Neutrophil (primary cell): ENCODE results near the gene MYO1H.

Experiments
- H3K27ac ChIP-seq: fragments of 200-600 bp; sonication (generic); 2 replicates; pipeline ENCODE4 v1.5.1; 2016; ENCODE audit warnings: mild to moderate bottlenecking, moderate library complexity
- H3K27me3 ChIP-seq: fragments of 200-600 bp; sonication (generic); 2 replicates; pipeline ENCODE4 v1.6.0; 2016; ENCODE audit warnings: mild to moderate bottlenecking
- H3K36me3 ChIP-seq: fragments of 200-600 bp; sonication (generic); 2 replicates; pipeline ENCODE4 v1.5.1; 2017
- H3K4me1 ChIP-seq, 2 experiments: fragments of 200-600 bp in 1 of 2; sonication (generic) in 1 of 2; 1 replicate in 1 of 2; 2 replicates in 1 of 2; pipeline versions ENCODE4 v1.5.1 to v1.6.1; 2013 to 2016; ENCODE audit warnings: low read depth in 1 of 2, low read length in 1 of 2, mild to moderate bottlenecking in 1 of 2, moderate library complexity in 1 of 2; ENCODE audit not compliant: control insufficient read depth in 1 of 2, insufficient read depth in 1 of 2
- H3K4me3 ChIP-seq, 2 experiments: fragments of 200-600 bp in 1 of 2; sonication (generic) in 1 of 2; 1 replicate in 1 of 2; 2 replicates in 1 of 2; pipeline ENCODE4 v1.5.1; 2013 to 2016; ENCODE audit warnings: low read depth in 1 of 2, low read length in 1 of 2, mild to moderate bottlenecking in 1 of 2, moderate library complexity in 1 of 2
- H3K9me3 ChIP-seq: fragments of 200-600 bp; sonication (generic); 2 replicates; pipeline ENCODE4 v1.5.1; 2016
- CTCF ChIP-seq: fragments of 200-600 bp; sonication (generic); IDR thresholded peaks from 2 replicates; pipeline ENCODE4 v1.5.1; 2016; ENCODE audit warnings: antibody characterized with exemption

The MYO1H gene

GRCh38 chr12:109336593-109336992, 11.1 kb upstream of the MYO1H start:
- no peak overlapping the region for H3K4me3 ChIP-seq
- H3K9me3 ChIP-seq, result no peaks in the 10 kb centered on the region
- no peak for TF ChIP-seq CTCF
- no peaks in the 10 kb centered on the region for H3K4me1 ChIP-seq
- H3K27me3 ChIP-seq, result peaks cover 17% of the 10 kb centered on the region
- no peaks in the 10 kb centered on the region for H3K36me3 ChIP-seq
- H3K27ac ChIP-seq, result no peak overlapping the region

- Histone ChIP-seq H3K36me3 (no peaks in the 10 kb centered on the region), H3K4me1 (peaks cover 0 to 4% of the 10 kb centered on the region in 2 experiments), H3K27me3 (peaks cover 31% of the 10 kb centered on the region), H3K4me3 (no peak overlapping the region), H3K9me3 (no peaks in the 10 kb centered on the region), H3K27ac (no peak overlapping the region)
- no peak for TF ChIP-seq CTCF
Measured at GRCh38 chr12:109343677-109344076, 4.0 kb upstream of the MYO1H start.

GRCh38 chr12:109345428-109345827, 2.3 kb upstream of the MYO1H start:
- Histone ChIP-seq H3K4me1 (peaks cover 0 to 4% of the 10 kb centered on the region in 2 experiments), H3K36me3 (no peaks in the 10 kb centered on the region), H3K4me3 (no peak overlapping the region), H3K27ac (no peak overlapping the region), H3K9me3 (no peaks in the 10 kb centered on the region), H3K27me3 (peaks cover 27% of the 10 kb centered on the region)
- TF ChIP-seq CTCF, result no peak

- no peaks in the 10 kb centered on the region for H3K36me3 ChIP-seq
- TF ChIP-seq CTCF, result no peak
- peaks cover 0 to 4% of the 10 kb centered on the region in 2 experiments for H3K4me1 ChIP-seq
- peaks cover 28% of the 10 kb centered on the region for H3K27me3 ChIP-seq
- H3K27ac ChIP-seq, result no peak overlapping the region
- no peak overlapping the region for H3K4me3 ChIP-seq
- no peaks in the 10 kb centered on the region for H3K9me3 ChIP-seq
Measured at GRCh38 chr12:109346920-109347319, 780 bp upstream of the MYO1H start.

GRCh38 chr12:109352184-109352583, 4.5 kb downstream of the MYO1H start:
- Histone ChIP-seq H3K27ac (no peak overlapping the region), H3K4me3 (no peak overlapping the region), H3K36me3 (no peaks in the 10 kb centered on the region), H3K9me3 (no peaks in the 10 kb centered on the region), H3K4me1 (peaks cover 0 to 4% of the 10 kb centered on the region in 2 experiments), H3K27me3 (peaks cover 48% of the 10 kb centered on the region)
- TF ChIP-seq CTCF, result no peak

- H3K9me3 ChIP-seq, result no peaks in the 10 kb centered on the region
- H3K36me3 ChIP-seq, result no peaks in the 10 kb centered on the region
- TF ChIP-seq CTCF, result no peak
- peaks cover 27% of the 10 kb centered on the region for H3K27me3 ChIP-seq
- no peak overlapping the region for H3K4me3 ChIP-seq
- H3K27ac ChIP-seq, result no peak overlapping the region
- H3K4me1 ChIP-seq, result peaks cover 4 to 17% of the 10 kb centered on the region in 2 experiments
Measured at GRCh38 chr12:109356577-109356976, 8.9 kb downstream of the MYO1H start.
